Endothelial cell (in vitro differentiated cells): Measurements from ENCODE around the gene SPTBN2. TPM values are rescaled to one million over a fixed set of nuclear protein-coding genes. Genes with fewer than 3 reads are reported as not detected.

ENCODE experiments used
- DNase-seq: peaks from one replicate; pipeline ENCODE4 v3.0.0; 2021; ENCODE audit warnings: low spot score
- H3K27ac Mint-ChIP-seq: one replicate; pipeline ENCODE4 v1.8.0; 2021; ENCODE audit warnings: mixed read lengths, inconsistent platforms; ENCODE audit not compliant: unreplicated experiment
- H3K27me3 Mint-ChIP-seq: one replicate; pipeline ENCODE4 v1.8.0; 2021; ENCODE audit warnings: mild to moderate bottlenecking, moderate library complexity, mixed read lengths, inconsistent platforms; ENCODE audit not compliant: unreplicated experiment
- H3K36me3 Mint-ChIP-seq: one replicate; pipeline ENCODE4 v1.8.0; 2021; ENCODE audit warnings: mild to moderate bottlenecking, low read depth, mixed read lengths, inconsistent platforms; ENCODE audit not compliant: unreplicated experiment
- H3K4me1 Mint-ChIP-seq: one replicate; pipeline ENCODE4 v1.8.0; 2021; ENCODE audit warnings: mild to moderate bottlenecking, mixed read lengths, inconsistent platforms; ENCODE audit not compliant: unreplicated experiment
- H3K4me3 Mint-ChIP-seq: one replicate; pipeline ENCODE4 v1.8.0; 2021; ENCODE audit warnings: mild to moderate bottlenecking, mixed read lengths, inconsistent platforms; ENCODE audit not compliant: unreplicated experiment
- H3K9me3 Mint-ChIP-seq: one replicate; pipeline ENCODE4 v1.8.0; 2021; ENCODE audit warnings: mixed read lengths, inconsistent platforms; ENCODE audit not compliant: unreplicated experiment
- total RNA-seq: library from RNA; stranded (reverse); fragmentation: NEBNext Ultra II Directional; extraction: Animal tissue kit (Norgen Biotek cat#: 25700); gene quantifications from one replicate; pipeline ENCODE4 v1.2.1, GENCODE V29; 2021; ENCODE audit not compliant: unreplicated experiment
- TF ChIP-seq, protein P1 (sequence below): fragments of 200-600 bp; sonication (generic); IDR thresholded peaks from one replicate; pipeline ENCODE4 v1.5.0; 2021; ENCODE audit warnings: antibody characterized with exemption; ENCODE audit not compliant: unreplicated experiment

SPTBN2 gene
- total RNA-seq, 1 donor from 2014 or later: 17.1 TPM

DNA sequence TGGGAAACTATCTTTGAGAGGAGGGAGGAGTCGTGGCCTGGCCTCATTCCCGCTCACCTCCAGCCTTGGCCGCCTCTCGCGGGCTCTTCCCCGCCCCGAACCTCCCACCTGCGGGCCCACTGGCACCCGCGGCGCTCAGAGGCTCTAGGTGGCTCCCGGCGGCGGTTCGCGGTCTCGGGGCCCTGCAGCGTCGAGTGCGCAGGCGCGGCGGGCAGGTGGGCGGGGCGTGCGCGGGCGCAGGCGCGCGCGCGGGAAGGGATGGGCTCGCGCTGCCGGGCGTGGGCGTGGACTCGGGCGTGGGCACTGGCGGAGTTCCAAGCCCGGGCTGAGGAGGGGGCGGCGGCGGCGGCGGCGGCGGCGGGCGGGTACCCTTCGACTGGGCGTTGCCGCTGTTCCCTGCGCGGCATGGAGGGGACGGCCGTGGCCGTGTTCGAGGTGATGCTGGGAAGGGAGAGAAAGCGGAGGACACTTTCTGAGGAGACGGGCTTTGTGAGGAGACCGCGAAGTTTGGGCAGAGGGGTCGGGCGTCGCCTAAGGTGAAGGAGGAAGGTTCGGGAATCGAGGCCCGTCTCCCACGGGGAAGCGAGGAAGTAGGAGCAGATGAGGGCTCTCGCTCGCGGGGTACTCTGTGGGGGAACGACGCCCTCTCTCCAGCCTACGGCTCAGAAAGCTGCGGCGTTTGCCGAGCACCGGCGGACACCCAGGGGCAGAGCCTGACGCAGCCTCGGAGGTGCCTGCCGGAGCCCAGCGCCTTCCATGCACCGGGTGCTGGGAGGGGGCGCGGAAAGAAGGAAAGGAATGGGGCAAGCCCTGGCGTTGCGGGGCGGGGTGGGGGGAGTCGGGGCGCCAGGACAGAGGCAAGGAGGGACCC lies 15.7 kb upstream of the SPTBN2 start:
- Mint-ChIP-seq H3K27me3 (peaks cover 2% of the 10 kb centered on the region), H3K36me3 (no peaks in the 10 kb centered on the region), H3K4me3 (peak overlapping the region; percentile 97), H3K27ac (no peak overlapping the region), H3K4me1 (peaks cover 2% of the 10 kb centered on the region), H3K9me3 (no peaks in the 10 kb centered on the region)
- DNase-seq: peak; percentile 80
- TF ChIP-seq, protein P1, sequence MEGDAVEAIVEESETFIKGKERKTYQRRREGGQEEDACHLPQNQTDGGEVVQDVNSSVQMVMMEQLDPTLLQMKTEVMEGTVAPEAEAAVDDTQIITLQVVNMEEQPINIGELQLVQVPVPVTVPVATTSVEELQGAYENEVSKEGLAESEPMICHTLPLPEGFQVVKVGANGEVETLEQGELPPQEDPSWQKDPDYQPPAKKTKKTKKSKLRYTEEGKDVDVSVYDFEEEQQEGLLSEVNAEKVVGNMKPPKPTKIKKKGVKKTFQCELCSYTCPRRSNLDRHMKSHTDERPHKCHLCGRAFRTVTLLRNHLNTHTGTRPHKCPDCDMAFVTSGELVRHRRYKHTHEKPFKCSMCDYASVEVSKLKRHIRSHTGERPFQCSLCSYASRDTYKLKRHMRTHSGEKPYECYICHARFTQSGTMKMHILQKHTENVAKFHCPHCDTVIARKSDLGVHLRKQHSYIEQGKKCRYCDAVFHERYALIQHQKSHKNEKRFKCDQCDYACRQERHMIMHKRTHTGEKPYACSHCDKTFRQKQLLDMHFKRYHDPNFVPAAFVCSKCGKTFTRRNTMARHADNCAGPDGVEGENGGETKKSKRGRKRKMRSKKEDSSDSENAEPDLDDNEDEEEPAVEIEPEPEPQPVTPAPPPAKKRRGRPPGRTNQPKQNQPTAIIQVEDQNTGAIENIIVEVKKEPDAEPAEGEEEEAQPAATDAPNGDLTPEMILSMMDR: no peak

DNA sequence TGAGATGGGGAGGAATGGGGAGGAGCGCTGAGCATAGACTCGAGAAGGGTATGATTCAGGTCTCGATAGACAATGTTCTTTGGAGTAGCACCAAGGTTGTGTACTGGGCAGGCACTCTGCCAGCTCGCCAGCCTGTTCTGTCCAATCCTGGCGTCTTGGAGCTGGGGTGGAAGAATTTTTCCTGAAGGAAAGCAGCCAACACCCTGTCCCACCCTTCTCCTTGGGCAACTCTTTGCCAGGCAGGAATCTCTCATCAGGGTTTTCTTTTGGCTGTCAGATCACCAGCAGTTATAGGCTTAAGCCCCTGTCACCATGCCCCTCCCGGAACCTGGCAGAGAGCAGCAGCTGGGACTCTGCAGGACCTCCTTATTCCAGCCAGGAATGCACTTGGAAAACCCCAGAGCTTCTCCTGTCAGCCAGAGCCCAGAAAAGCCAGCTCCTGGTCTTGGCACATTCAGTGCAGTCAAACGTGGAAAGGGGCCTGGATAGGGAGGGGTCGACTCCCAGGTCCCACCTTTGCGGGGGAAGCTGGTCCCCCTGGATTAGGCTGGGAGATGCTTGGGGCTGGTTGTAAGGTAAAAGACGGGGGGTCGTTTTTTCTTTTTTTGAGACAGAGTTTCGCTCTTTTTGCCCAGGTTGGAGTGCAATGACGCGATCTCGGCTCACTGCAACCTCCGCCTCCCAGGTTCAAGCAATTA lies 14.4 kb upstream of the SPTBN2 start:
- Mint-ChIP-seq H3K4me3 (peak overlapping the region; percentile 88), H3K27ac (no peak overlapping the region), H3K9me3 (no peaks in the 10 kb centered on the region), H3K27me3 (peaks cover 2% of the 10 kb centered on the region), H3K36me3 (no peaks in the 10 kb centered on the region), H3K4me1 (peaks cover 2% of the 10 kb centered on the region)
- DNase-seq: no peak
- TF ChIP-seq, protein P1: no peak

DNA sequence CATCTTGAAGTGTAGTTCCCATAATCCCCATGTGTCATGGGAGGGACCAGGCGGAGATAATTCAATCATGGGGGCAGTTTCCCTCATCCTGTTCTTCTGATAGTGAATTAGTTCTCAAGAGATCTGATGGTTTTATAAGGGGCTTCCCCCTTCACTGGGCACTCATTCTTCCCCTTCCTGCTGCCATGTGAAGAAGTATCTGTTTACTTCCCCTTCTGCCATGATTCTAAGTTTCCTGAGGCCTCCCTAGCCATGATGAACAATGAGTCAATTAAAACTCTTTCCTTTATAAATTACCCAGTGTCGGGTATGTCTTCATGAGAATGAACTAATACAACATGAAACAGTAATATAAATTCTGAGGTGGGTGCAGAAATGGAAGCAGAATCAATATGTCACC lies 12.1 kb upstream of the SPTBN2 start:
- Mint-ChIP-seq H3K4me1 (peaks cover 2% of the 10 kb centered on the region), H3K27ac (no peak overlapping the region), H3K27me3 (peaks cover 2% of the 10 kb centered on the region), H3K9me3 (no peaks in the 10 kb centered on the region), H3K4me3 (no peak overlapping the region), H3K36me3 (no peaks in the 10 kb centered on the region)
- TF ChIP-seq, protein P1: no peak
- no peak for DNase-seq

DNA sequence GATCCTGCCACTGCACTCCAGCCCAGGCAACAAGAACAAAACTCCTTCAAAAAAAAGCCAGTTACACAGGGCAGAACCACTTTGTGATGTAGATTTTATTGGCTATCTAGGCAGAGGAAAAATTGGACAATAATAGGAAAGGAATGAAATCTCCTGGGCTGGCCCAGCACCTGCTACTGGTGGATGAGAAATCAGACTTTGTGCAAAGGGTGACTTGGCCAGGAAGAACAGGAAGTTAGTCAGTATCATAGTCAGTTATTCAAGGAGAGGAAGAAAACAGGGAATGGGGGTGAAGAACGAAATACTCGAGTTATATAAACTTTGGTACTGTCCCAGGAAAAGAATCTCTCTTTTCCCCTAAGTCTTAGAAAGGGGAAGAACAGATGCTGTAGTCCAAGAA lies 11.0 kb upstream of the SPTBN2 start:
- Mint-ChIP-seq H3K4me1 (peaks cover 2% of the 10 kb centered on the region), H3K36me3 (no peaks in the 10 kb centered on the region), H3K9me3 (no peaks in the 10 kb centered on the region), H3K27ac (no peak overlapping the region), H3K27me3 (peaks cover 2% of the 10 kb centered on the region), H3K4me3 (no peak overlapping the region)
- TF ChIP-seq, protein P1: no peak
- no peak for DNase-seq

DNA sequence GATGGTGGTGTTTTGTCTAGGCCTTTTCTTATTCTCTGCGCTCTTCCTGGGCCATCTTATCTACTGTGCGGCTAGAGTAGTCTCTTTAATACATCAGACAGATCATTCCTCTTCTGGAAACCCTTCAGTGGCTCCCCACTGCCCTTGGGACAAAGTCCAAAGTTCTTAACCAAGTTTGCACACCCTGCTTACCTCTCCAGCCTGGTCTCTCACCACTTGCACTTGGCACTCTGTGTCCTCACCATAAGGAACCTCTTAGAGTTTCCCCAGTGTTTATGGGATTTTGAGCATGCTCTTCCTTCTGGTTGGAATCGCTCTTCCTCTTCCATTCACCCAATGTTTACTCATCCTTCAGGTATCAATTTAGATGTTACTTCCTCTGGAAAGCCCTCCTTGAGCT lies 5.2 kb upstream of the SPTBN2 start:
- H3K27me3 Mint-ChIP-seq: no peaks in the 10 kb centered on the region
- no peaks in the 10 kb centered on the region for H3K36me3 Mint-ChIP-seq
- no peak overlapping the region for H3K27ac Mint-ChIP-seq

More for the DNA sequence above, 5.2 kb upstream of the SPTBN2 start:
- H3K4me1 Mint-ChIP-seq: no peaks in the 10 kb centered on the region
- no peak for DNase-seq
- H3K9me3 Mint-ChIP-seq: no peaks in the 10 kb centered on the region
- H3K4me3 Mint-ChIP-seq: no peak overlapping the region
- TF ChIP-seq, protein P1: no peak
